ENCODE measurements around the gene UBL4A.

The UBL4A gene

DNA sequence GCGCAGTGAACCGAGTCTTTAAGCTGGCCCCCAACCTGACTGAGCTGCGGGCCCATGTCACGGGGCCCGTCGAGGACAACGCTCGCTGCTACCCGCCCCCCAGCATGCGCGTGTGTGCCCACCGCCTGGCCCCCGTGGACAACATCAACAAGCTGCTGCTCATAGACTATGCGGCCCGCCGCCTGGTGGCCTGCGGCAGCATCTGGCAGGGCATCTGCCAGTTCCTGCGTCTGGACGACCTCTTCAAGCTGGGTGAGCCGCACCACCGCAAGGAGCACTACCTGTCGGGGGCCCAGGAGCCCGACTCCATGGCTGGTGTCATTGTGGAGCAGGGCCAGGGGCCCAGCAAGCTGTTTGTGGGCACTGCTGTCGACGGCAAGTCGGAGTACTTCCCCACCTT, 26.1 kb downstream of the UBL4A start:
- no peak for DNase-seq (ENCODE audit: low read depth)

DNA sequence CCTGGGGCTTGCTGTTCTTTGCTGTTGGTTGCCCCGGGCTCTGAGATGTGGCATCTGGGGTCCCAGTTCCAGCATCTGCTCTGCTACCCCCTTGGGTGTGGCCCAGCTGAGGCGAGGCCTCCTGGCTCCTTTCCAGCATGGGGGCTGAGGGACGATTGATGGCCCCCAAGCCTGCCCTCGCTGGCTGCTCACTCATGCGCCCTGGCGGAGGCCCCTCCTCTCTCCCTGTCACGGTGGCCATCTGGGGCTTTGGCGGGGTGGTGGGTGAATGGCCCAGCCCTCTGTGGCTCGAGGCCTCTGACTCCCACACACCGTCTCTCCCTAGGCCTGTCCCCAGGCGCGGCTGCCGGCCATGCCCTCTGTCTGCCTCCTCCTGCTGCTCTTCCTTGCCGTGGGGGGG, 26.6 kb downstream of the UBL4A start:
- DNase-seq (ENCODE audit: low read depth), result no peak

DNA sequence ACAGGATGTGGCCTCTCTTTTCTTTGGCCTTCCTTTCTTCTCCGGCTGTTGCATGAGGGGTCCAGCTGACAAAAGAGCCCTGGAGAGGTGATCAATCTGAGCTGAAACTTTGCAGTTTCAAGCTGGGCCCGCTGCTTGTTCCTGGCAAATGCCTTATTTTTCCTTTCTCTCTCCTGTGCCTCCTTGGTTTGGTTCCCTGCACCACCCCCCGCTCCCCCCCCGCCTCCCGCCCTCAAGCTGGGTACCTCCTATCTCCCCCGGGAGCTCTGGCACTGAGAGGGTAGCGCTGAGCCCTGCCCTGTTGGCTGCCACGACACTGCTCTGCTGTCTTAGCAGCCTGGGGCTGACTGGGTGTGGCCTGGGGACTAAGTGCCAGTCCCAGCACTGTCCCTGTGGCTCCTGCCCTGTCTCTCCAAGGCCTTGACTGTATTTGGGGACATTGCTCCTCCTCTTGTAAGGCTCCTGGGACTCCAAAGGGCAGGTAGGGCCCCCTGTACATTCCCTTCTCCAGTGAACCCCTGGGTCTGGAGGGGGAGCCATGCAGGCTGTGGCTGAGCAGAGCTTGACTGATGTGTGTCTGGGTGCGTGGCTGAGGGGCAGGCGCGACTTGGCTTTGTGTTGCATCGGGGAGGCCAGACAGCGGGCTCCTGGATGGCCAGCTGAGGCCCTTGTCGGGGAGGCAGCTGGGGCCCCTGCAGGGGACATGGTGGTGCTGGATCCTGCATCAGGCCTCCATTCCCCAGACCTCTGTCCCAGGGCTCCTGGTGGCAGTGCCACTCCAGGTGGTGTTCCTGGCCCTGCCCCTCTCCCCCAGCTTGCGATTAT, 27.2 kb downstream of the UBL4A start:
- DNase-seq (ENCODE audit: low read depth), result no peak

DNA sequence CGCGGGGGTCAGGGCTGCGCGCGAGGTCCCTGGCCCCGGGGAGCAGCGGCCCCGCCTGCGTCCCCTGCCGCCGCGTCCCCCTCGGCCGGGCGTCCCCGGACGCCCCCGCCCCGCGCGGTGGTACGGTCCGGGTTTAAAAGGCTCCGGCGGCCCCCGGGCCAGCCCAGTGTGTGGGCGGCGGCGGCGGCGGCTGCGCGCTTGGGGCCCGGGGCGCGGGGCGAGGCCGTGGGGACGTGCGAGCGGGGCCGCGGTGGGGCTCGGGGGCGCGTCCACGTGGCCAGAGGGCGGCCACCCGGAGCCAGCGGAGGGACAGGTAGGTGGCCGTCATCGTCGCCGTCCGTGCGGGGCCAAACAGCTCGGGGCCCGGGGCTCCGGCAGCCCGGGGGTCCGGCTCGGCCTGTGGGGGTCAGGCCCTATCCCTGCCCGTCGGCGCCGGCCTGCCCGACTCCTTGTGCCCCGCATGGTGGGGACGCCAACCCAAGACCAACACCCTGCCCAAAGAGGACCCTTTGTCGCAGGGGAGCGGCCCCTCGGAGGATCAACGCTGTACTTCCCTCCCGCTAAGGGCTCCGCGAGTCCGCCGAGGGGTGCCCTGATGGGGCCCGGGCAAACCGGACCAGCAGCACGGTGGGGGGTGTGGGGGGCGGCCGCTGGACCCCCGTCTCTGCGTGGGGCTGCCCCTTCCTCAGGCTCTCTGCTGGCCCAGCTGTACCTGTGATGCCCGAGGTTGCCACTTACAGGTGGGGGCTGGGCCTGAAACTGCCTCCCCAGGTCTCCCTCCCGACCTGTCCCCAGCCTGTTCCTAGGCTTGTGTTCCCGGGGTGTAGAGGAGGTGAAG, 28.1 kb downstream of the UBL4A start, which contains the start of gene PLXNA3:
Gene PLXNA3 (plus strand): TSS at position 166 of the 838 bp plus-strand sequence. CDS start 1,903 bp downstream, outside the sequence.
- DNase-seq (ENCODE audit: low read depth), result no peak

DNA sequence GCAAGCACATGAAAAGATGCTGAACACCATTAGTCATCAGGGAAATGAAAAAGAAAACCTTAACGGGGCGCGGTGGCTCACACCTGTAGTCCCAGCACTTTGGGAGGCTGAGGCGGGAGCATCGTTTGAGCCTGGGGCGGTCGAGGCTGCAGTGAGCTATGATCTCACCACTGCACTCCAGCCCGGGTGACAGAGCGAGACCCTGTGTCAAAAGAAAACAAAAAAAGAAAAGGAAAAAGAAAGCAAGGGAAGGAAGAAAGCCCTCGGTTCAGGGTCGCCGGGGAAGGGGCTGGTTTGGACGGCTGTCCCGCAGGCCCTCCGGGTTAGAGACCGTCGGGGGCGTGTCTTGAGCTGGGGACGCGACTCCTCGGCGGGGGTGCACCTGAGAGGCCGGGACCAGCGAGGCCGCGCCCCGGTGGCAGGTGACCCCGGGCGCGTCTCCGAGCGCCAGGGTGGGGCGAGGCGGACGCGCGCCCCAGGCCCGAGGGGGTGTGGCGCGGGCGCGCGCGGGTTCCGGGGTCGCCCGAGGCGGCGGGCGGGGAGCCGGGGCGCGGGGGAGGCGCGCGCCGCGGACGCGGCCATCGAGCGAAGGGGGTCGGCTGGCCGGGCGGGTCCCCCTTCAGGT, 28.8 kb downstream of the UBL4A start:
- no peak for DNase-seq (ENCODE audit: low read depth)

DNA sequence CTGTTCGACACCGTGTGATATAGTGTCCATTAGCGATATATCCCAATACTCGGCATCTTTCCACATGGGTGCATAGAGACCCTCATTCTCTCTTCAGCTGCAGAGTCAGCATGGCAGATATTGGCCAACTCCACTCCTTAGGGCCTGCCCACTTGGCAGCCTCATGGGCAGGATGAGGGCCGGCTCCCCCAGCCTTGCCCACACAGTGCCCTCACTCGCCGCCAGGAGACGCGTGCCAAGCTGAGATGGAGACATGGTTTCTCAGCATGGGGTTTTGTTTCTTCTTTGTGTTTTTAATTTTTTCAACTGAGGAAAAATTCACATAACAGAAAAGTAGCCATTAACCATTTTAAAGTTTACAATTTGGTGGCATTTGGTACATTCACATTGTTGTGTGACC, 33.6 kb downstream of the UBL4A start:
- no peak for DNase-seq (ENCODE audit: low read depth)

DNA sequence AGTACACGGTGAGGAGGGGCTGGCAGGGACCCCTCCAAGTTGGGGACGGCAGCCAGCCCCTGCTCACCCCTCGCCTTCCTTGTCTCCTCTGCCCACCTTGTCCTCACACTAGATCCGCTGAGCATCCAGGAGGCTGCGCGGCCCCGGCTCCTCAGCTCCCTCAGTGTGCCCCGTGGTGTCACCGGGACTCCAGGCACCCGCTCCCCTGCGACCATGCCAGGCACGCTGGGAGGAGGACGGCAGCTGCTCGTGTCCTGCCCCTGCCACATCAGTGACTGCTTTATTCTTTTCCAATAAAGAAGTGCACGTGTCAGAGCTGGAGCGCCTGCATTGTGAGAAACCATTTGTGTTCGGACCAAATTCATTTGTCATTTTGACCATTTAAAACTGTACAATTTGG, 36.1 kb downstream of the UBL4A start:
- DNase-seq (ENCODE audit: low read depth), result no peak

DNA sequence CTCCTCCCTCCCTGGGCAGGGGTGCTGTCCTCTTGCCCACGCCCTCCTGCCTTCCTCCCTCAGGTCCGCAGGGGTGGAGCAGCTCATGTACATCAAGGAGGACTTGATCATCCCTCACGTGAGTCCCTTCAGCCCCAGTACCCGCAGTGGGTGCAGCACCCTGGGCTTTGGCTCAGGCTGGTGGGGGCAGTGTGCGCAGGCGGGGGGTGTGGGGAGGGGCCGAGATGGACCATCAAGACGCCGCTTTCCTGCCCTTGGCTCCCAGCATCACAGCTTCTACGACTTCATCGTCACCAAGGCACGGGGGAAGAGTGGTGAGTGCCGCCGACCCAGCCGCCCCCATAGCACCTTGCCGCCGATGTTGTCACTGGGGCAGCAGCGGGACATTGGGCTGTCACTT, 36.8 kb downstream of the UBL4A start:
- no peak for DNase-seq (ENCODE audit: low read depth)

DNA sequence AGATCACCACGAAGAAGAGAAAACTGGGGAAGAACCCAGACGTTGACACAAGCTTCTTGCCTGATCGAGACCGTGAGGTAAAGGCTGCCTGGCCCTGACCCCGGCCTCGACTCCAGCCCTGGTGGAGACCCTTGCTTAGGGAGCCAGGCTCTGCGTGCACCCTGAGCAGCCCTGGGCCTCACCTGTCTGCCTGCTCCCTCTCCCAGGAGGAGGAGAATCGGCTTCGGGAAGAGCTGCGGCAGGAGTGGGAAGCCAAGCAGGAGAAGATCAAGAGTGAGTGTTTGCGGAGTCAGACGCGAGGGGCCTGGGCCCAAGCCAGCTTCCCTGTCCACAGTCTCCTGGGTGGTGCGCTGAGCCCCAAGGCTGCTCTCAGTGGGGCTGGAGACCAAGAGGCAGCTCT, 37.9 kb downstream of the UBL4A start:
- DNase-seq (ENCODE audit: low read depth), result no peak

DNA sequence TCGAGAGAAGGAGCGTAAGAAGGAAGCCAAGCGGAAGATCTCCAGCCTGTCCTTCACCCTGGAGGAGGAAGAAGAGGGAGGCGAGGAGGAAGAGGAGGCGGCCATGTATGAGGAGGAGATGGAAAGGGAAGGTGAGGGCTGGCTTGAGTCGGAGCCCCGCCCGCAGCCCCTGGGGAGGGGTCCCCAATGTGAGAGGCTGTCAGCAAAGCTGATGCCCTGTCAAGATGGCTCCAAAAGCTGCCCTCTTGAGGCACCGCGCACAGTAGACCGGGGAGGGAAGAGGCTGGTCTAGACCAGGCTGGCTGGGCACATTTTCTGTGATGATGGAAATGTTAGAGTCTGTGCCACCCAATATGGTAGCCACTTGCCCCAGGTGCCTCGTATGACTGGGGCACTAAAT, 40.0 kb downstream of the UBL4A start:
- no peak for DNase-seq (ENCODE audit: low read depth)

DNA sequence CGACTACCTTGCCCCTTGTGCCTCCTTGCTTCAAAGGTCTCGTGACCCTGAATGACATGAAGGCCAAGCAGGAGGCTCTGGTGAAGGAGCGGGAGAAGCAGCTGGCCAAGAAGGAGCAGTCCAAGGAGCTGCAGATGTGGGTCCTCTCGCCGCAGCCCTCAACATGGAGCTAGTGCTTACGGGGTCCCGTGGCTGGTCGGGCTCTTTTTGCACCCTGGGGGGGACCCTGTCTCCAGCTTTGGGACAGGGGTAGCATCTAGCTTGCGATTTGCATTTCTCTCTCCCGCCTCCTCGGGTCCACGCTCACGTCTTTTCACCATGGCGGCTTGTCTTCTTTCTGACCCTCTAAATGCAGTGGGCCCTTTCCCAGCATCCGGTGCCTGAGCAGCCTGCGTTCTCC, 40.6 kb downstream of the UBL4A start:
- no peak for DNase-seq (ENCODE audit: low read depth)

DNA sequence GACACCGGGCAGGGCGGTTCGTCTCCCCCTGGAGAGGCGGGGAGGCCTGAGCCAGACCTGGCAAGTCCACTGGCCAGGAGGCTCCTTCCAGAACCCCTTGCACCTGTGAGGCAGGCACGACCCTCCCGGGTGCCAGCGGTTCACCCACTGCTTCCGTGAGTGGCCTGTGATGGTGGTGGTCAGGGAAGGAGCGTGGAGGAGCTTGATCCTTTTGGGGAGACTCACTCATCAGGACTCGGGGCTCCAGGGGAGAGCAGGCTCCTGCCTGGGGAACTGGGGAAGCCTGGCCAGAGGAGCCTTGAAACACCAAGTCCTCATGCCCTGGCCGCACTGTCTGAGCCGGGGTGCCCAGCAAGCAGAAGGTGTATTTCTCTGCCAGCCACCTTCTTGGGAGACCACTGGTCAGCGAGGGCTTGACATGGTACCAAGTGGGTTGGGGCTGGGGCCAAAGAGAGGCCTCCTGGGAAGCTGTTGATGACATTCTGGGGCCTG, 41.6 kb downstream of the UBL4A start:
- no peak for DNase-seq (ENCODE audit: low read depth)

DNA sequence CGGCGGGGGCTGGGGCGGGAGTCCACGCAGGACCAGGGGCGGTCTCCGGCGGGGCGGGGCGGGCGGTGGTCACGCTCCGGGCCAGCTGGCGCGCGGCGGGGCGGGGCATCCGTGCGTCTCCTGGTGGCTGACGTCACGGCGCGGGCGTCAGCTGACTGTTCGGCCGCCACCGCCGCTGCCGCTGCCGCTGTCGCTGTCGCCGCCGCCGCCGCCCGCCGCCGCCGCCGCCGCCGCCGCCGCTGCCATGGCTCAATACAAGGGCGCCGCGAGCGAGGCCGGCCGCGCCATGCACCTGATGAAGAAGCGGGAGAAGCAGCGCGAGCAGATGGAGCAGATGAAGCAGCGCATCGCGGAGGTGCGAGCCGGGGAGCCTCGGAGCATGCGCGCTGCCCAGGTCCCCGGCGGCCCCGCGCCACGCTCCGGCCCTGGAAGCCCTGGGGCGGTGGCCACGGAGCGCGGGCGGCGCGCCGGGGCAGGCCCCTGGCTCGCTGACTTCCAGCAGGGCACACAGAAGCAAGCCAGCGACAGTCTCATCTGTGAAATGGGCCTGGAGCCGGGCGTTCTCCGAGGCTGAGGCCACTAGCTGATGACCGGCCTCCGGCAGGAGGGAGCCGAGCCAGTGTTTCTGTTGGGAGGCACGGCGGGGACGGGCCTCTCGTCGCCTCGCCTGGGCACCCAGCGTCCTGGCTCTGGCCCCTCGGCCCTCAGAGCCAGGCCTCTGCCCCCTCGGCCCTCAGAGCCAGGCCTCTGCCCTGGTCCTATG, 42.2 kb downstream of the UBL4A start, which contains the start of gene FAM50A:
Gene FAM50A (plus strand): TSS at position 150 of the 763 bp plus-strand sequence. CDS start 95 bp downstream, at position 245.
- DNase-seq (ENCODE audit: low read depth), result no peak

DNA sequence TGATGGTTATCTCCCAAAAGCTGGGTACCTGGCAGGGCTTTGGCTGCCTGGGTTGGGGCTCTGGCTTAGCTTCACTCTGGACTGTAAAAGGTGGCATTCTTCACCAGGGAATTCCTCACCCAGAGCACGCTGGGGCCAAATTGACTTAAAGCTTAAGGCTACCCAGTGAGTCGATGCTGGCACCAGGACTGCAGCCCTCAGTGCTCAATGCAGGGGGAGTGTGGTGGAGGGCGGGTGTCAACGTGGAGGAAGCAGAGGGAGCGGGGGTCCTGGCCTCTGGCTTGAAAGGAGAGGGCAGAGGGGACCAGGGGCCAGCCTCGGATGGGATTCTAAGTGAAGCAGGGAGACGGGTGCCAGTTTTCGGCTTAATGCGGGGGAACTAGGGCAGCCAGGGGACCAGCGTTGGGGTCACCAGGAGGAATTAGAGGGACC, 42.9 kb downstream of the UBL4A start:
- no peak for DNase-seq (ENCODE audit: low read depth)

DNA sequence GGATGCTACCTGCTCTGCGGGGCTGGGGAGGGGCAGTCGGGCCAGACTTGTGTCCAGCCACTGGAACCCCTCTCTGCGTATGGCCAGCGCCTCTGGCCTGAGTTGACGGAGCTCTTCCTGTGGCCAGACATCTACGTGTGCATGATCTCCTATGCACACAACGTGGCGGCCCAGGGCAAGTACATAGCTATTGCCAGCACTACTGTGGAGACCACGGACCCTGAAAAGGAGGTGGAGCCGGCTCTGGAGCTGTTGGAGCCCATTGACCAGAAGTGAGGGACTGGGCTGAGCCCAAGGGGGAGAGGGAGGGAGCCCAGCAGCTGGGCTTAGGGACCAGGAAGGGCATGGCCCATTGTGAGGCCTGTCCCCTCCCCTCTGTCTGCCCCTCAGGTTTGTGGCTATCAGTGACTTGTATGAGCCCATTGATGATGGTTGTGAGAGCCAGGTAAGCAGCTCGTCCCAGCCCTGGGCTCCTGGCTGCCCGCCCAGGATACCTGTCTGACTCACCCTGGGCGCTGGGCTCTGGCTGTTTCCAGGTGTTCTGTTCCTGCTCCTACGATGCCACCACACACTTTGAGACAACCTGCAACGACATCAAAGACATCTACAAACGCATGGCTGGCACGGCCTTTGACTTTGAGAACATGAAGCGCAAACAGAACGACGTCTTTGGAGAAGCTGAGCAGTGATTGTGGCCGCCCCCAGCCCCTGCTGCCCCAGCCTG, 44.3 kb downstream of the UBL4A start:
- DNase-seq (ENCODE audit: low read depth), result no peak

DNA sequence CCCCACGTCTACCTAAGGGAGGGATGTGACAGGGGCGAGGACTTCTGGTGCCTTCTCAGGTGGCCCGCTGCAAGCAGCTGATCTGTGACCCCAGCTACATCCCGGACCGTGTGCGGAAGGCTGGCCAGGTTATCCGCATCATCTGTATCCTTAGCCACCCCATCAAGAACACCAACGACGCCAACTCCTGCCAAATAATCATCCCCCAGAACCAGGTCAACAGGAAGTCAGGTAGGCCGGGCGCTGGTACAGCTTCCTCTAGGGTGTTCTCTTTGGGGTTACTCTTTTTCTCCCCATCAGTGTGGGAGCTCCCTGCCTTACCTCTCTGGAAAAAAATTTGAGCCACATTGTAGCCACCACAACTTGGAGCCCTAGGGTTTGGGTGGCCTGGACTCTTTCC, 44.9 kb downstream of the UBL4A start:
- DNase-seq (ENCODE audit: low read depth), result no peak

DNA sequence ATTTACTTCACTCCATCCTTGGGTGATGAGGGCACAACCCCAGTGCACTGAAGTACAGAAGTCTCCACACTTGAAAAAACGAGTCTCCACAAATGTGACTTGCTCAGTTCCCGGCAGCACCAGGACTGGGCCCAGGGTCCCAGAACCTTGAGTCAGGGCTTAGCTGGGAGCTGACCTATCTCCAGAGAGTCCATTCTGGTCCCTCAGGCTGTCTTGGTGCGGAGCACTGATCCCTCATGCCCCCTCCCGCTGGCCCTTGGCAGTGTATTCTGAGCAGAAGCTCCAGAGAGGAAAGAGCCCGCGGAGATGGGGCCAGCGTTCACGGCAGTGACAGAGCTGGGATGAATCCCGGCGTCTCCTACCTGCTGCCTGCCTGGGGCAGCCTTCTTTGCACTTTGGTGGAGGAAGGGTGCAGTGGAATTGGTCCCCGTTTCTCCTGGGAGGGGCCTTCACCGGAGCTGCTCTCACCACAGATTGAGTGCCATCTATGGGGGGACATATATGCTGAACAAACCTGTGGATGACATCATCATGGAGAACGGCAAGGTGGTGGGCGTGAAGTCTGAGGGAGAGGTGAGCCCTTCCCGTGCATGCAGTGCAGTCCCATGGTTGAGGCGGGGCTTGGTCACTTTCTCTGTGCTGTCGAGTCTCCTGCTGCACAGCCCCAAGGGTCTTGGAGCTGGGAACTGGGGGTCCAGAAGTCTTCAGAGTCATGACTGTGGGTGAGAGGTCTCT, 45.6 kb downstream of the UBL4A start:
- no peak for DNase-seq (ENCODE audit: low read depth)

DNA sequence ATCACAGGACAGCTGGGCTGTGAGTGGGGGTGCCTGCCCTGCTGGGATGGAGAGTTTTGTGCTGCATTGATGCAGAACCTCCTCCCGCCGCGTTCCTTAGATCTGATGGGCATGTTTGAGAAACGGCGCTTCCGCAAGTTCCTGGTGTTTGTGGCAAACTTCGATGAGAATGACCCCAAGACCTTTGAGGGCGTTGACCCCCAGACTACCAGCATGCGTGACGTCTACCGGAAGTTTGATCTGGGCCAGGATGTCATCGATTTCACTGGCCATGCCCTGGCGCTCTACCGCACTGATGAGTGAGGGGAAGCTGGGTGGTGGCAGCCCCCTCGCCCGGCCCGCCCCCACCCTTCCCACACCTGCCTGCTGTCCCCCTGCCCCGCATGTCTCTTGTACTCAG, 46.6 kb downstream of the UBL4A start:
- no peak for DNase-seq (ENCODE audit: low read depth)

DNA sequence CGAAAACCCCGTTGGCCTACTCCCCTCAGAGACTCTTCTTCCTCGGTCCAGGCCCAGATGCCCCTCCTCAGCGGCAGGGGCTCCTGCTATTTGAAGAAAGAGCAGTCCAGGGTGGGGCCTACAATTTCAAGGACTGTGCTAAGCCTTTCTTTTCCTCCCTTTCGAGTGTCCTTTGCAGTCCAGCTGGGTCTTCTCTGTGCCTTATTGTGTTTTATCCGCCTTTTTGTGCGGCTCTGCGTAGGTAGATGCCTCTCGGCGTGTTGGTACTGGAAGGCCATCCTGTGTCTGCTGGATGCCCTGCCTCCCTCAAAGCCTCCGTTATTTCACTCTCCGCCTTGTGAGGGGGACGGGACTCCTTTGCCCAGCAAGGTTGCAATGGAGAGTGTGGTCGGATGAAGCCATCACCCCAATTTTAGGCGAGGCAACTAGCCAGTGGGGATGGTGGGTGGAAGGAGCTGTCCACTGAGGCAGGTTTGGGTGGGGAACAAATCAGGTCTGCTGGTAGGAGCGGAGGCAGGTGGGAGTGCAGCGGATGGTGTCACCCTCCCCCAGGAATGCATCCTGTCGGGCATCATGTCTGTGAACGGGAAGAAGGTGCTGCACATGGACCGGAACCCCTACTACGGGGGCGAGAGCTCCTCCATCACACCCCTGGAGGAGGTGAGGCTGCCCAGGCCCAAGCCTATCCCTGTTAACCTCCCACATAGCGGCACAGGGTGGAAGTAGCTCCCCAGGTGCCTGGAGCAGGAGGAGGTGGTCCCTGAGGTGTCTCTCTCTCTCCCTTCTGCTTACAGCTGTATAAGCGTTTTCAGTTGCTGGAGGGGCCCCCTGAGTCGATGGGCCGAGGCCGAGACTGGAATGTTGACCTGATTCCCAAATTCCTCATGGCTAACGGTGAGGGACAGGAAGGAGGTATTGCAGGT, 48.2 kb downstream of the UBL4A start:
- DNase-seq (ENCODE audit: low read depth), result no peak
